ENCODE data around the gene HCN2. TPM values are rescaled to one million over a fixed set of nuclear protein-coding genes. Genes with fewer than 3 reads are reported as not detected.

The HCN2 gene
- total and polyA plus RNA-seq, 9 of the 15 experiments (the other 6 are each of a cell fraction or from before 2014, with no cell fraction given): 0.29 to 4.2 (median 0.82) TPM; not detected in 2

DNA sequence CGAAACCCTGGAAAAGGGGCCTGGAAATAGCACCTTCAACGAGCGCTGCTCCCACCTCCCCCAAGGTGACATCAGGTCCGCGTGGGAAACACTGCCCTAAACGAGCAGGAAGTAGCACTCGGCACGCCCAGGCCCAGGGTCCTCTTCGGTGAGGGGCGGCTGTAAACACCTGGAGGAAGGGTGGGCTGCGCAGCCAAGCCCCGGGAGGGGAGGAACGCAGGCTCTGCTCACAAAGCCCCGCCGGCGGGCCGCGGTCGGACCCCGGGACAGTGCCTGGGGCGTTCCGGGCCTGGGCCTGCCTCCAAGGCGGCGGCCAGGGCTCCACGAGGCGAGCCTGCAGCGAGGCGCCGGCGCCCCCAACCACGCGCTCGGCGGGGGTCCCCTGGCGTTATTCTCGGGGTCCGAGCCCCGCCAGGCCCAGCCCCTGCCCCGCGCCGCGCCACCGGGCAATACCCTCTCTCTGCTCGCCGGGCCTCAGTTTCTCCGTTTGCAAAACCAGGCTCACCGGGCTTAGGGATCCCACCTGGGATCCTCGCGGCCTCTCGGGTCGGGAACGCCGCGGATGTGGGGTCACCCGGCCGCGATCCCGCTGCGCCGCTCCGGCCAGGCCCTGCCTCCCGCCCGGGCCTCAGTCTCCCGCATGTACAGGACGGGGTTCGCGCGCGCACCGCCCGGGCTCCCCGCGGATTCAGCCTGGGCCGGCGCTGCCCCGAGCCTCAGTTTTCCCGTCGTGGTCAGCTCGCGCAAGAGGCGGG, 72.7 kb downstream of the HCN2 start (continued):
- no peak for TF ChIP-seq STAT6 (CRISPR knock-in tag; IDR thresholded peaks at IDR 0.05)
- no peak for TF ChIP-seq ZC3H4 (CRISPR knock-in tag; IDR thresholded peaks at IDR 0.05; ENCODE audit: borderline replicate concordance)
- TF ChIP-seq NRF1 (conservative IDR thresholded peaks at IDR 0.05 in 1 of 2, IDR thresholded peaks at IDR 0.05 in 1 of 2): peak in 1 of 2 experiments; percentile 21; a peak in 1 of 4 replicates
- no peak for TF ChIP-seq HDAC6 (IDR thresholded peaks at IDR 0.05; ENCODE audit: low read depth, low read length)
- TF ChIP-seq PRMT5 (CRISPR knock-in tag; IDR thresholded peaks at IDR 0.05): no peak
- no peak for TF ChIP-seq ARHGAP35 (IDR thresholded peaks at IDR 0.05; ENCODE audit: partially characterized antibody)
- TF ChIP-seq SMAD1 (IDR thresholded peaks at IDR 0.05; ENCODE audit: low read depth, low read length, partially characterized antibody): no peak
- peak; percentile 73 for TF ChIP-seq PRPF4 (IDR thresholded peaks at IDR 0.05; ENCODE audit: insufficient read depth, low read depth, low read length, poor library complexity, severe bottlenecking)
- no peak for TF ChIP-seq ETS1 (conservative IDR thresholded peaks at IDR 0.05; ENCODE audit: control insufficient read depth, low read depth, low read length)
- 0 out of 4 replicates have a peak, but pooled peaks of 1 of the 2 experiments have one; percentile 25 for TF ChIP-seq ZMIZ1 (IDR thresholded peaks at IDR 0.05; ENCODE audit: low read depth in 2 of 2, low read length in 2 of 2)
- TF ChIP-seq RBM39 (optimal IDR thresholded peaks at IDR 0.05; ENCODE audit: low read depth, low read length): no peak
- TF ChIP-seq ARID4B (CRISPR knock-in tag; IDR thresholded peaks at IDR 0.05): peak; percentile 52
- no peak for TF ChIP-seq ADNP (tag; IDR thresholded peaks at IDR 0.05)
